Activated CD4-positive, alpha-beta T cell treated with anti-CD3 and anti-CD28 coated beads for 36 hours (primary cell): ENCODE results near the gene RPLP2. TPM values are rescaled to one million over a fixed set of nuclear protein-coding genes. Genes with fewer than 3 reads are reported as not detected.

Experiments
- ATAC-seq: fragments of 200-7000 bp; cut with Tn5 transposase; one replicate; pipeline ENCODE4 v1.10.0; 2021; ENCODE audit warnings: mild to moderate bottlenecking, moderate library complexity
- CTCF ChIA-PET: fragments of 350-600 bp; sonication (Branson Sonifier 250); formaldehyde crosslinking; loops from one replicate; lab custom pipeline; 2021; ENCODE audit warnings: antibody characterized with exemption; lab: Charles Lee
- POLR2A ChIA-PET: fragments of 350-600 bp; sonication (Branson Sonifier 250); formaldehyde crosslinking; loops from one replicate; lab custom pipeline; 2021; ENCODE audit warnings: antibody characterized with exemption, inconsistent platforms; lab: Charles Lee
- DNase-seq: peaks from one replicate; pipeline ENCODE4 v3.0.0-alpha.2; 2020
- H3K27ac Mint-ChIP-seq: one replicate; pipeline ENCODE4 v1.8.0; 2021; ENCODE audit warnings: mixed read lengths
- H3K27me3 Mint-ChIP-seq: one replicate; pipeline ENCODE4 v1.8.0; 2021; ENCODE audit warnings: mixed read lengths
- H3K36me3 Mint-ChIP-seq: one replicate; pipeline ENCODE4 v1.8.0; 2021; ENCODE audit warnings: low read depth, mixed read lengths
- H3K4me1 Mint-ChIP-seq: one replicate; pipeline ENCODE4 v1.8.0; 2021; ENCODE audit warnings: mixed read lengths
- H3K4me3 Mint-ChIP-seq: one replicate; pipeline ENCODE4 v1.8.0; 2021; ENCODE audit warnings: mild to moderate bottlenecking, moderate library complexity, mixed read lengths
- H3K9me3 Mint-ChIP-seq: one replicate; pipeline ENCODE4 v1.8.0; 2021; ENCODE audit warnings: low read depth, mixed read lengths
- intact Hi-C, 2 experiments: fragments of 100-400 bp; cut with DNase I in 1 of 2; cut with micrococcal nuclease in 1 of 2; formaldehyde crosslinking; loops; one replicate each; pipeline versions ENCODE4 v1.14.2 to v1.15.1; 2022 to 2024; cut with DNase I, micrococcal nuclease
- total RNA-seq, 2 experiments: library from RNA; stranded (reverse); gene quantifications; one replicate each; pipeline ENCODE4 v1.2.3, GENCODE V29; 2021

Gene RPLP2
- total RNA-seq, 2 experiments from 2014 or later, result 2,132 to 3,230 TPM

DNA sequence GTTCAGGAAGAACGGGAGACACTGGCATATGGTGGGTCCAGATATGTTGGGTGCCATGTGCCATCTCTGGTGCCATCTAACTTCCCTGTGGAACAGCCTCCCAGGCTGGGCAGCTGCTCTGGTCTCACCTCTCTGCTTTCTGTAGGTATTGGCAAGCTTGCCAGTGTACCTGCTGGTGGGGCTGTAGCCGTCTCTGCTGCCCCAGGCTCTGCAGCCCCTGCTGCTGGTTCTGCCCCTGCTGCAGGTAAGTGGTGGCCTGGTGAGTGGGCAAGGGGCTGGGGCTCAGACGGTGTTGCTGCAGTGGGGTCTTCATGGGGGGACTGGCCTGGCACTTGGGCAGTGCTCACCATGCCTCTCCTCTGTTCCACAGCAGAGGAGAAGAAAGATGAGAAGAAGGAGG lies 2.6 kb downstream of the RPLP2 start:
- ChIA-PET POLR2A (interaction anchor here (0.8 kb wide), 1 partner anchor 16 kb away, joined by 3 read pairs; no protein-coding TSS in a partner anchor), CTCF (interaction anchor here (0.6 kb wide), 1 partner anchor 113 kb away, joined by 4 read pairs; the partner anchor contains the start of gene AP2A2)
- H3K27ac Mint-ChIP-seq, result peak overlapping the region; percentile 88
- no peaks in the 10 kb centered on the region for H3K27me3 Mint-ChIP-seq
- peak overlapping the region; percentile 94 for H3K4me3 Mint-ChIP-seq
- no peak for DNase-seq
- intact Hi-C loops, result no loop called here
- peaks cover 28% of the 10 kb centered on the region for H3K4me1 Mint-ChIP-seq
- peaks cover 35% of the 10 kb centered on the region for H3K36me3 Mint-ChIP-seq
- H3K9me3 Mint-ChIP-seq, result no peaks in the 10 kb centered on the region
- ATAC-seq, result no peak

GRCh38 chr11:813072-813455 lies 3.3 kb downstream of the RPLP2 start:
- CTCF ChIA-PET, result interaction anchor here (0.7 kb wide), 1 partner anchor 28 kb away, joined by 3 read pairs; no protein-coding TSS in a partner anchor
- intact Hi-C loops, result no loop called here
- Mint-ChIP-seq H3K27me3 (no peaks in the 10 kb centered on the region), H3K4me3 (peak overlapping the region; percentile 94), H3K36me3 (peaks cover 33% of the 10 kb centered on the region), H3K27ac (peak overlapping the region; percentile 19), H3K9me3 (no peaks in the 10 kb centered on the region), H3K4me1 (peaks cover 24% of the 10 kb centered on the region)
- no peak for DNase-seq
- ATAC-seq, result no peak
- POLR2A ChIA-PET, result interaction anchor here (0.8 kb wide), 1 partner anchor 17 kb away, joined by 3 read pairs; no protein-coding TSS in a partner anchor

DNA sequence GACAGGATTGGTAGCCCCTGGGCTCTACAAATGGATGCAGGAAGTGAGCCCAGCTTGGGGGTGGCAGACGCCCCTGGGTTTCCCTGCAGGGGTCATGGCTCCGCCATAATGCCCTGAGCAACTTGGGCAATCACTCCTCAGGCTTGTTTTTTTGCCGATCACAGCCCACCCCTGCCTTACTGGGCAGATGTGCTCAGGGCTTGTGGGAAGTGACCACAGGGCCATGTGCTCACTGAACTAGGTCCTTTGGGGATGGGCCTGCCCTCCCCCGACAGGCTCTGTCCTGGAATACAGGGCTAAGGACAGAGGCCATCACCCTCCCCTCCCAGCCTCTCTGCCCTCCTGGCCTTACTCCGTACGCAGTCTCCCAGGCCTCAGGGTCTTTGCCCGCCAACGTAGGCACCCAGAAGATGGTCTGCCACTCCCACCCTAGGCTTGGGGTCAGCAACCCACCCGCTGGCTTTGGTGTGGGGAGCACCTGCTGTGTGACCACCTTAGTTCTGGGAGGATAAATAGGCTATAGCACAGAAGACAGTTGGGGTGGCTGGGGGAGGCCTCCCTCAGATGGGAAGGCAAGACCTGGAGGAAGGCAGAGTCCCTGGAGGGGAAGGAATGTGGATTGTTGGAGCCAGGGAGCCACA lies 3.8 kb downstream of the RPLP2 start:
- Mint-ChIP-seq H3K36me3 (peaks cover 33% of the 10 kb centered on the region), H3K27ac (peak overlapping the region; percentile 27), H3K4me3 (no peak overlapping the region), H3K4me1 (peaks cover 21% of the 10 kb centered on the region), H3K27me3 (no peaks in the 10 kb centered on the region), H3K9me3 (no peaks in the 10 kb centered on the region)
- DNase-seq (no peak), ATAC-seq (no peak)
- intact Hi-C loops, result no loop called here
- ChIA-PET CTCF (interaction anchor here (0.7 kb wide), 1 partner anchor 28 kb away, joined by 3 read pairs; no protein-coding TSS in a partner anchor), POLR2A (no interaction called here)

DNA sequence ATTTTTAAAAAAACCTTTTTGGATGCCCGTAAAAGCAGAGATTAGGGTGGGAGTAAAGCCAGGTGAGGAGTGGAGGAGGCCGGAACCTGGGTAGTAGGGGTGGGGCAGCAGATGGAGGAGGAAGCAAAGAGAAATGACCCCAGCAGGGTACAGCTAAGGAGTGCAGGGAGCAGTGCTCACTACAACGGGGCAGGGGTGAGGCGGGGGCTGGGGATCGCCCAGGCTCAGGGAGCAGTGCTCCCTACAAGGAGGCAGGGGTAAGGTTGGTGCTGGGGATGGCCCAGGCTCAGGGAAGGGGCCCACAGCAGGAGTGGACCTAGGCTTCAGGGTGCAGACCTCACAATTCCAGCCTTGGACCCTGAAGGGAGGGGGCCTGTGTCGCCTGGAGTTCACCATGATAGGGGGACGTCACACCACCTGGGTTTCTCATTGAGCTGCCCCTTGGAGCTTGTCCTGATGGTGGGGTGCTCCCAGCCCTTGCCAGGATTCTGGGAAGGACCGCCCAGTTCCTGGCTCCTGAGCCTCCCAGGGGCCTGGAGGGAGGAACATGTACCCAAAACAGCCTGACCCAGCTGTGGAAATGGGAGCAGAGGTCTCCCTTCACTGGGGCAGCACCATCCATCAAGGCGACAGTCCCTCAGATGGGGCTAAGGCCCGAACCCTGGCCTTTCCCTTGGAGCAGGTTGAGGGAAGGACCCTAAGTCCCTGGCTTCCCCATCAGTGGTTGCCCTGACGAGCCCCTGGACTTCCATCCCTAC lies 6.1 kb downstream of the RPLP2 start:
- Mint-ChIP-seq H3K4me3 (no peak overlapping the region), H3K4me1 (peaks cover 25% of the 10 kb centered on the region), H3K36me3 (peaks cover 25% of the 10 kb centered on the region), H3K27ac (no peak overlapping the region), H3K9me3 (no peaks in the 10 kb centered on the region), H3K27me3 (no peaks in the 10 kb centered on the region)
- intact Hi-C loops, result no loop called here
- POLR2A ChIA-PET, result no interaction called here
- ATAC-seq, result no peak
- DNase-seq, result no peak
- CTCF ChIA-PET, result no interaction called here

- peaks cover 23% of the 10 kb centered on the region for H3K4me1 Mint-ChIP-seq
- ChIA-PET POLR2A (no interaction called here), CTCF (no interaction called here)
- H3K27ac Mint-ChIP-seq, result no peak overlapping the region
- H3K9me3 Mint-ChIP-seq, result no peaks in the 10 kb centered on the region
- intact Hi-C loops, result no loop called here
- no peak for DNase-seq
- no peak overlapping the region for H3K4me3 Mint-ChIP-seq
- ATAC-seq, result no peak
- H3K27me3 Mint-ChIP-seq, result no peaks in the 10 kb centered on the region
- H3K36me3 Mint-ChIP-seq, result peaks cover 20% of the 10 kb centered on the region
Measured at GRCh38 chr11:816433-816779, 6.6 kb downstream of the RPLP2 start.

DNA sequence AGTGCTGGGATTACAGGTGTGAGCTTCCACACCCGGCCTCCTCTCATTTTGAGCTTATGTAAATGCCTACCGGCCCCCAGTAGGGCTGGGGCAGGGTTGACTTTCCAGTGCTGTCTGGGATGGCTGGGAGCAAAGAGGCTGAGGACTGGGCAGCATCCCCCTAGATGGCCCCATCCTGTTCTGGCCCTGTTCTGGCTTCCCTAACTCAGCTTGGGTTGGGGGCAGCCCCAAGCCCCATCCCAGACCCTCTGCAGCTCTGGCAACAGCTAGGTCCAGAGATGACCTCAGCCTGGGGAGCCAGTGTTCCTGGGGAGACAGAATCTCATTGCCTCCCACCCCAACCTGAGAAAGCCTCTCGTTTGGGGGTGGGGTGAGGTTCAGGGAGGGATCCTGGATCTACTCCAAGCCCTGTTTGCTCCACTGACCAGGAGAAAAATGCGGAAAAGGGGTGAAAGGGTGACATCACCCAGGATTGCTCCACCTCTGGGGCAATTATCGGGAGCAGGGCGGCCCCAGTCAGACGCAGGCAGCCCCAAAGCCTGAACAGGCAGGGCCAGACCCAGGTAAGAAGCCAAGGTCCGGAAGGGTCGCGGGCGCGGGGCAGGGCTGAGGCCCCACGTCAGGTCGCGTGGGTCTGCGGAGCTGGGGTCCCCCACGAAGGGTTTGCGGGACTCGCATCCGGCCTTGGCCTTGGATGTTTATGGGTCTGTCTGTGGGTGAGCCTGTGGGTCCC lies 8.8 kb downstream of the RPLP2 start, which contains the start of gene PNPLA2:
Gene PNPLA2 (plus strand): TSS at position 519 of the 733 bp plus-strand sequence. CDS start 805 bp downstream, outside the sequence.
- intact Hi-C loops, result loop anchor here in 1 of 2 experiments (1.0 kb wide), 4 partner anchors 9 to 92 kb away; partner anchors contain the start of genes CHID1, POLR2L, RPLP2 and TSPAN4
- H3K9me3 Mint-ChIP-seq, result no peaks in the 10 kb centered on the region

DNA sequence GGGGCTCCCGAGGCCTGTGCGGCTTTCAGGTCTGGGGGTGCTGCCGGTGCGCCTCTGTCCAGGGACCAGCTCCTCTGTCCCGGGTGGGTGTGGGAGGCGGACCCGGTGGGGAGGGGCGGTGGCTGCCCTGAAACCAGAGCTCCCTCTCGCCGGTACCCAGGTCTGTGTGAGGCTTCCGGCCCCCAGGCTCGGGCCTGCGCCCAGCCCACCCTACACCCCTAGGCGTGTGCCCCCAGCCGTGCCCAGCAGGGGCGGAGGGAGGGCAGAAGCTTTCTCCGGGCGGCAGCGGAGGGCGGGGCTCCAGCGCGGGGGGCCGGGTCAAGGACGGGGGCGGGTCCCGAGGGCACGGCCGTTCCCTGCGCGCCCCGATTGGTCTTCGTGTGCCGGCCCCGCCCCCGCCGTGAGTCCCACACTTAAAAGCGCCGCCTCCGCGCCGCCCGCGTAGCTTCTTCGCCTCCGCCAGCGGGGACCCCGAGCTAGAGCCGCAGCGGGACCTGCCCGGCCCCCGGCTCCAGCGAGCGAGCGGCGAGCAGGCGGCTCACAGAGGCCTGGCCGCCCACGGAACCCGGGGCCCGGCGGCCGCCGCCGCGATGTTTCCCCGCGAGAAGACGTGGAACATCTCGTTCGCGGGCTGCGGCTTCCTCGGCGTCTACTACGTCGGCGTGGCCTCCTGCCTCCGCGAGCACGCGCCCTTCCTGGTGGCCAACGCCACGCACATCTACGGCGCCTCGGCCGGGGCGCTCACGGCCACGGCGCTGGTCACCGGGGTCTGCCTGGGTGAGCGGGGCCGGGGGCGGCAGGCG lies 9.6 kb downstream of the RPLP2 start:
- Mint-ChIP-seq H3K36me3 (peaks cover 4% of the 10 kb centered on the region), H3K27ac (no peak overlapping the region), H3K4me3 (peak overlapping the region; percentile 72), H3K4me1 (peaks cover 11% of the 10 kb centered on the region), H3K27me3 (no peaks in the 10 kb centered on the region), H3K9me3 (no peaks in the 10 kb centered on the region)
- ATAC-seq, result peak; percentile 82
- CTCF ChIA-PET, result interaction anchor here (0.7 to 1.5 kb wide), 4 partner anchors 10 to 124 kb away, joined by 3 read pairs; partner anchors contain the start of genes RPLP2 and TMEM80
- DNase-seq, result peak; percentile 95
- intact Hi-C loops, result loop anchor here in 1 of 2 experiments (1.0 kb wide), 4 partner anchors 10 to 91 kb away; partner anchors contain the start of genes CHID1, POLR2L, RPLP2 and TSPAN4
- POLR2A ChIA-PET, result interaction anchor here (0.6 to 2.7 kb wide), 8 partner anchors 8 to 288 kb away, joined by 3 to 24 read pairs (median 4); partner anchors contain the start of genes CD151, CRACR2B, RPLP2 and TSPAN4

More for the DNA sequence above, 8.8 kb downstream of the RPLP2 start, which contains the start of gene PNPLA2:
- ATAC-seq, result no peak
- DNase-seq, result no peak
- CTCF ChIA-PET, result interaction anchor here (1.0 to 1.5 kb wide), 2 partner anchors 9 to 30 kb away, joined by 3 read pairs; partner anchors contain the start of gene RPLP2
- POLR2A ChIA-PET, result interaction anchor here (0.6 to 2.7 kb wide), 6 partner anchors 9 to 287 kb away, joined by 3 to 24 read pairs (median 6); partner anchors contain the start of genes CD151, CRACR2B and RPLP2
- Mint-ChIP-seq H3K27me3 (no peaks in the 10 kb centered on the region), H3K36me3 (peaks cover 6% of the 10 kb centered on the region), H3K4me1 (peaks cover 11% of the 10 kb centered on the region), H3K27ac (no peak within 1 kb of the TSS), H3K4me3 (peak within 1 kb of the TSS; percentile 72)

DNA sequence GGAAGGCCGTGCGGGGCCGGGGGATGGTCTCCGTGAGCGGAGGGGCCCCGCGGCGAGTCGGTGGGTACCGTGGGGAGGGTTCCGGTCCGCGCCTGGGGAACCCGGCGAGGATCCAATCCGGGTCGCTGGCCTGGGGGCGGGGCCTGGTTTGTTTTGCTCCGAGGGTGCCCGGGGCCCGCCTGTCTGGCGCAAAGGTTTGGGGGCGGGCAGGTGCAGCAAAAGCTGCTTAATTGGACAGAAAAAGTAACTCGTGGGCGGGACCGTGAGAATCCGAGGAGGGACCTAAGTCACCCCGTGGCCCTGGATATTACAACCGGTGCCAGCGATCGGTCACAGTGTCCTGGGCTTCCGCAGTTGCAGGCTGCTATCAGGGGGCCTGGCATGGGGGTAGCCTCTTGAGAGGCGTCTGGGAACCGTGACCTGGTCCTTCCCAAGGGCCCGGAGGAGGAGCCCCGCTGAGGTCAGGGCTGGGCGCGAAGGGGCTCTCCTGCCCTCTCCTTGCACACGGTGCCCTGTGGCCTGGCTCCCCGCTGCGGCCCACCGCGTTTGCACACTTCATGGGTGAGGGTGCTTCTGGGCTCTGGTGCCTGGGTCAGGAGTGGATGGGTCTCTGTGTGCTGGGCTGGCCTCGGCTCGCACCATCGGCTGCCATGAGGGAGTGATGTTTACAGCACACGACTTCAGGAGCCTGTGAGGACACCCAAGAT lies 10.3 kb downstream of the RPLP2 start:
- no peaks in the 10 kb centered on the region for H3K9me3 Mint-ChIP-seq
- ATAC-seq (peak; percentile 74), DNase-seq (peak; percentile 95)
- H3K27ac Mint-ChIP-seq, result no peak overlapping the region
- H3K4me1 Mint-ChIP-seq, result peaks cover 11% of the 10 kb centered on the region
- peaks cover 9% of the 10 kb centered on the region for H3K36me3 Mint-ChIP-seq
- POLR2A ChIA-PET, result interaction anchor here (0.6 to 2.7 kb wide), 7 partner anchors 8 to 312 kb away, joined by 3 to 24 read pairs (median 4); partner anchors contain the start of genes CD151, CRACR2B, RPLP2 and TSPAN4
- intact Hi-C loops, result loop anchor here (1.0 kb wide), 7 partner anchors 10 to 314 kb away; partner anchors contain the start of genes RPLP2 (in 2 of the 2), CHID1 (in 1 of the 2), GATD1 (in 1 of the 2) and POLR2L (in 1 of the 2)
- CTCF ChIA-PET, result interaction anchor here (0.7 to 1.5 kb wide), 3 partner anchors 11 to 28 kb away, joined by 3 read pairs; partner anchors contain the start of gene RPLP2
- peak overlapping the region; percentile 72 for H3K4me3 Mint-ChIP-seq
- H3K27me3 Mint-ChIP-seq, result no peaks in the 10 kb centered on the region

- DNase-seq, result no peak
- Mint-ChIP-seq H3K36me3 (peaks cover 10% of the 10 kb centered on the region), H3K27me3 (no peaks in the 10 kb centered on the region), H3K4me3 (peak overlapping the region; percentile 72), H3K9me3 (no peaks in the 10 kb centered on the region), H3K4me1 (peaks cover 11% of the 10 kb centered on the region), H3K27ac (no peak overlapping the region)
- ATAC-seq, result no peak
- intact Hi-C loops, result loop anchor here (1.0 kb wide), 4 partner anchors 9 to 315 kb away; partner anchors contain the start of genes GATD1 (in 1 of the 2) and RPLP2 (in 1 of the 2)
- CTCF ChIA-PET, result interaction anchor here (1.1 kb wide), 1 partner anchor 12 kb away, joined by 3 read pairs; the partner anchor contains the start of gene RPLP2
- POLR2A ChIA-PET, result interaction anchor here (0.6 to 2.7 kb wide), 5 partner anchors 9 to 313 kb away, joined by 3 to 24 read pairs (median 4); partner anchors contain the start of genes CD151, RPLP2 and TSPAN4
Measured at GRCh38 chr11:820655-821511, 11.1 kb downstream of the RPLP2 start.
